Measurements from ENCODE around the gene INSL3. TPM values are rescaled to one million over a fixed set of nuclear protein-coding genes. Genes with fewer than 3 reads are reported as not detected.
A peak's percentile ranks its signal among the peaks of the same experiment; 100 is the strongest.

The INSL3 gene
- total and polyA plus RNA-seq, 2 of the 13 experiments (the other 11 are each of a cell fraction or from before 2014, with no cell fraction given) = 0.30 TPM; not detected in 1

GRCh38 chr19:17826508-17827056 lies 5.3 kb upstream of the INSL3 start:
- Histone ChIP-seq H3K4me1 (ENCODE audit: insufficient read depth, low read length) (0 out of 2 replicates have a peak, but pooled peaks cover 7% of the 10 kb centered on the region), H3K27me3 (ENCODE audit: control insufficient read depth in 1 of 2, insufficient read depth in 2 of 2, low read length in 2 of 2) (no peaks in the 10 kb centered on the region), H3K4me2 (ENCODE audit: low read depth, low read length) (no peak overlapping the region), H3K36me3 (replicated peaks in 1 of 2; ENCODE audit: control insufficient read depth in 1 of 2, insufficient read depth in 2 of 2, low read length in 2 of 2) (no peaks in the 10 kb centered on the region; a peak in 1 of 5 replicates), H3K27ac (ENCODE audit: extremely low read length, insufficient read depth, low read length) (no peak overlapping the region), H3K4me3 (replicated peaks in 1 of 3; ENCODE audit: insufficient read depth in 1 of 3, low read depth in 2 of 3, low read length in 3 of 3) (no peak overlapping the region), H4K20me1 (ENCODE audit: insufficient read depth, low read length) (no peaks in the 10 kb centered on the region), H3K9ac (ENCODE audit: insufficient read depth, low read depth, low read length) (no peak overlapping the region), H3K79me2 (ENCODE audit: insufficient read depth, low read length) (no peaks in the 10 kb centered on the region), H2AFZ (ENCODE audit: low read length) (no peak overlapping the region), H3K9me3 (ENCODE audit: low read length) (no peaks in the 10 kb centered on the region)
- ATAC-seq = no peak
- BruUV-seq (replicated peaks) = no TSS peak
- ChIA-PET CTCF (ENCODE audit: low intra/inter-chr PET ratio, low total read pairs) (no interaction called here), POLR2A (no interaction called here)
- no peak for DNase-seq (ENCODE audit: low spot score)
- intact Hi-C loops (cut with micrococcal nuclease; ENCODE audit: unreplicated experiment) (no loop called here), in situ Hi-C loops (cut with HindIII; ENCODE audit: extremely low pct_ligation_motif_present, low pct_unique_long_range_greater_than_20kb) (no loop called here)
- TF ChIP-seq ZNF121 (CRISPR knock-in tag; IDR thresholded peaks at IDR 0.05) (peak; percentile 66), TSC22D2 (CRISPR knock-in tag; IDR thresholded peaks at IDR 0.05; ENCODE audit: borderline replicate concordance) (no peak), ZNF768 (CRISPR knock-in tag; IDR thresholded peaks at IDR 0.05) (peak; percentile 95)
- no peak for FAIRE-seq
- 58% methylated on average over 7 of the region's 13 CpGs for WGBS (ENCODE audit: low lambda C conversion rate)

- intact Hi-C loops (cut with micrococcal nuclease; ENCODE audit: unreplicated experiment) = no loop called here
- no peak for DNase-seq (ENCODE audit: low spot score)
- CTCF ChIA-PET (ENCODE audit: low intra/inter-chr PET ratio, low total read pairs) = no interaction called here
These were observed 3.0 kb upstream of the INSL3 start for GRCh38 chr19:17824339-17824738.

More at GRCh38 chr19:17824339-17824738, 3.0 kb upstream of the INSL3 start:
- H3K27me3 ChIP-seq (ENCODE audit: control insufficient read depth in 1 of 2, insufficient read depth in 2 of 2, low read length in 2 of 2) = no peaks in the 10 kb centered on the region
- 0 out of 2 replicates have a peak, but pooled peaks cover 7% of the 10 kb centered on the region for H3K4me1 ChIP-seq (ENCODE audit: insufficient read depth, low read length)
- no peak overlapping the region for H3K4me2 ChIP-seq (ENCODE audit: low read depth, low read length)
- no TSS peak for BruUV-seq (replicated peaks)
- POLR2A ChIA-PET = interaction anchor here (1.6 kb wide), 1 partner anchor 10 kb away, joined by 3 read pairs; no protein-coding TSS in a partner anchor
- 26% methylated on average over 8 of the region's 8 CpGs for WGBS (ENCODE audit: low lambda C conversion rate)
- H3K4me3 ChIP-seq (replicated peaks in 1 of 3; ENCODE audit: insufficient read depth in 1 of 3, low read depth in 2 of 3, low read length in 3 of 3) = no peak overlapping the region
- no peak overlapping the region for H3K27ac ChIP-seq (ENCODE audit: extremely low read length, insufficient read depth, low read length)
- H3K36me3 ChIP-seq (replicated peaks in 1 of 2; ENCODE audit: control insufficient read depth in 1 of 2, insufficient read depth in 2 of 2, low read length in 2 of 2) = no peaks in the 10 kb centered on the region
- no peaks in the 10 kb centered on the region for H3K9me3 ChIP-seq (ENCODE audit: low read length)
- H3K9ac ChIP-seq (ENCODE audit: insufficient read depth, low read depth, low read length) = no peak overlapping the region
- peak; percentile 83 for TF ChIP-seq AGO2 (optimal IDR thresholded peaks at IDR 0.05; ENCODE audit: low read depth, low read length)
- TF ChIP-seq MBNL3 (CRISPR knock-in tag; conservative IDR thresholded peaks at IDR 0.05) = no peak
- H2AFZ ChIP-seq (ENCODE audit: low read length) = no peak overlapping the region
- no peaks in the 10 kb centered on the region for H4K20me1 ChIP-seq (ENCODE audit: insufficient read depth, low read length)
- in situ Hi-C loops (cut with HindIII; ENCODE audit: extremely low pct_ligation_motif_present, low pct_unique_long_range_greater_than_20kb) = no loop called here
- ATAC-seq = peak; percentile 35; the same call in 1 of the 3 replicates
- H3K79me2 ChIP-seq (ENCODE audit: insufficient read depth, low read length) = no peaks in the 10 kb centered on the region
- no peak for FAIRE-seq
